Muscle layer of duodenum (tissue), 2 donors: ENCODE data around the gene EIF5A.
A peak's percentile ranks its signal among the peaks of the same experiment; 100 is the strongest.

Source experiments
- H3K27ac ChIP-seq: one replicate; pipeline ENCODE4 v1.7.0; 2013; ENCODE audit warnings: mild to moderate bottlenecking, low read length
- H3K27me3 ChIP-seq: one replicate; pipeline ENCODE4 v1.7.0; 2013; ENCODE audit warnings: low read depth, mild to moderate bottlenecking, control low read depth, low read length
- H3K36me3 ChIP-seq, 2 donors: one replicate each; pipeline ENCODE4 v1.7.0; 2013; ENCODE audit warnings: low read length in 2 of 2, control low read depth in 1 of 2, mild to moderate bottlenecking in 1 of 2; ENCODE audit not compliant: insufficient read depth in 2 of 2, control insufficient read depth in 1 of 2
- H3K4me1 ChIP-seq, 2 donors: one replicate each; pipeline ENCODE4 v1.7.0; 2013; ENCODE audit warnings: low read length in 2 of 2, mild to moderate bottlenecking in 2 of 2, control low read depth in 1 of 2, moderate library complexity in 1 of 2; ENCODE audit not compliant: insufficient read depth in 2 of 2, control insufficient read depth in 1 of 2
- H3K4me3 ChIP-seq, 2 donors: one replicate each; pipeline ENCODE4 v1.7.0; 2013; ENCODE audit warnings: low read length in 2 of 2, low read depth in 1 of 2, mild to moderate bottlenecking in 1 of 2
- H3K9me3 ChIP-seq, 2 donors: one replicate each; pipeline ENCODE4 v1.7.0; 2013; ENCODE audit warnings: low read length in 2 of 2, control low read depth in 1 of 2, mild to moderate bottlenecking in 1 of 2; ENCODE audit not compliant: control insufficient read depth in 1 of 2
- donor health status: healthy.

Gene EIF5A

GRCh38 chr17:7306911-7307685 is at the start of gene EIF5A:
EIF5A (plus strand) TSS chr17:7307628; CDS start chr17:7309636, 2,008 bp downstream.
- Histone ChIP-seq H3K36me3 (peaks cover 21 to 37% of the 10 kb centered on the region in 2 donors), H3K9me3 (no peaks in the 10 kb centered on the region), H3K4me1 (peaks cover 9 to 26% of the 10 kb centered on the region in 2 donors), H3K27me3 (no peaks in the 10 kb centered on the region), H3K27ac (peak within 1 kb of the TSS; percentile 99), H3K4me3 (peak within 1 kb of the TSS; percentile 91 to 93)

- H3K4me3 ChIP-seq = peak overlapping the region in 1 of 2 donors; percentile 34
- peaks cover 36 to 53% of the 10 kb centered on the region in 2 donors for H3K36me3 ChIP-seq
- H3K27ac ChIP-seq = peak overlapping the region; percentile 84
- H3K4me1 ChIP-seq = peaks cover 0 to 32% of the 10 kb centered on the region in 2 donors
- H3K9me3 ChIP-seq = no peaks in the 10 kb centered on the region
- H3K27me3 ChIP-seq = peaks cover 24% of the 10 kb centered on the region
Measured at GRCh38 chr17:7258731-7259554, 48.5 kb upstream of the EIF5A start.

- peaks cover 27% of the 10 kb centered on the region for H3K27me3 ChIP-seq
- H3K9me3 ChIP-seq = no peaks in the 10 kb centered on the region
- peaks cover 31 to 48% of the 10 kb centered on the region in 2 donors for H3K36me3 ChIP-seq
- peaks cover 0 to 32% of the 10 kb centered on the region in 2 donors for H3K4me1 ChIP-seq
- peak overlapping the region in 1 of 2 donors; percentile 34 for H3K4me3 ChIP-seq
- peak overlapping the region; percentile 84 for H3K27ac ChIP-seq
Measured at GRCh38 chr17:7259555-7259889, 47.9 kb upstream of the EIF5A start.

- peaks cover 0 to 32% of the 10 kb centered on the region in 2 donors for H3K4me1 ChIP-seq
- peaks cover 25 to 42% of the 10 kb centered on the region in 2 donors for H3K36me3 ChIP-seq
- H3K27me3 ChIP-seq = peaks cover 28% of the 10 kb centered on the region
- H3K9me3 ChIP-seq = no peaks in the 10 kb centered on the region
- peak overlapping the region; percentile 84 for H3K27ac ChIP-seq
- H3K4me3 ChIP-seq = peak overlapping the region in 1 of 2 donors; percentile 42
Measured at GRCh38 chr17:7260151-7260550, 47.3 kb upstream of the EIF5A start.

GRCh38 chr17:7260651-7261378 is 46.6 kb upstream of the EIF5A start:
- H3K27ac ChIP-seq = peak overlapping the region; percentile 84
- H3K36me3 ChIP-seq = peaks cover 25 to 36% of the 10 kb centered on the region in 2 donors
- peaks cover 28% of the 10 kb centered on the region for H3K27me3 ChIP-seq
- H3K4me3 ChIP-seq = peak overlapping the region; percentile 42 to 60
- peaks cover 0 to 32% of the 10 kb centered on the region in 2 donors for H3K4me1 ChIP-seq
- no peaks in the 10 kb centered on the region for H3K9me3 ChIP-seq

- H3K27ac ChIP-seq = peak overlapping the region; percentile 54
- H3K27me3 ChIP-seq = peaks cover 28% of the 10 kb centered on the region
- H3K4me1 ChIP-seq = peaks cover 0 to 32% of the 10 kb centered on the region in 2 donors
- no peaks in the 10 kb centered on the region for H3K9me3 ChIP-seq
- H3K4me3 ChIP-seq = peak overlapping the region; percentile 42 to 60
- H3K36me3 ChIP-seq = peaks cover 20 to 29% of the 10 kb centered on the region in 2 donors
Measured at GRCh38 chr17:7261379-7262191, 45.8 kb upstream of the EIF5A start.

GRCh38 chr17:7262192-7262934 is 45.1 kb upstream of the EIF5A start, which contains the start of gene CLDN7:
CLDN7 (minus strand) TSS chr17:7262478; CDS start chr17:7262043, 435 bp downstream.
- peak within 1 kb of the TSS; percentile 88 for H3K27ac ChIP-seq
- peaks cover 28% of the 10 kb centered on the region for H3K27me3 ChIP-seq
- no peaks in the 10 kb centered on the region for H3K9me3 ChIP-seq
- H3K36me3 ChIP-seq = peaks cover 14 to 22% of the 10 kb centered on the region in 2 donors
- peak within 1 kb of the TSS; percentile 56 to 60 for H3K4me3 ChIP-seq
- H3K4me1 ChIP-seq = peaks cover 0 to 32% of the 10 kb centered on the region in 2 donors

GRCh38 chr17:7262935-7263800 is 44.3 kb upstream of the EIF5A start:
- Histone ChIP-seq H3K27ac (peak overlapping the region; percentile 88), H3K9me3 (no peaks in the 10 kb centered on the region), H3K4me1 (peaks cover 0 to 32% of the 10 kb centered on the region in 2 donors), H3K4me3 (peak overlapping the region; percentile 35 to 56), H3K36me3 (peaks cover 14% of the 10 kb centered on the region in 2 donors), H3K27me3 (peaks cover 28% of the 10 kb centered on the region)

- no peaks in the 10 kb centered on the region for H3K9me3 ChIP-seq
- H3K27ac ChIP-seq = peak overlapping the region; percentile 88
- peaks cover 28% of the 10 kb centered on the region for H3K27me3 ChIP-seq
- peaks cover 9% of the 10 kb centered on the region in 2 donors for H3K36me3 ChIP-seq
- no peak overlapping the region for H3K4me3 ChIP-seq
- H3K4me1 ChIP-seq = peaks cover 0 to 32% of the 10 kb centered on the region in 2 donors
Measured at GRCh38 chr17:7263801-7264078, 43.7 kb upstream of the EIF5A start.
